ENCODE data around the gene TSC22D4. TPM values are rescaled to one million over a fixed set of nuclear protein-coding genes. Genes with fewer than 3 reads are reported as not detected.

The TSC22D4 gene
- total and polyA plus RNA-seq, 9 of the 15 experiments (the other 6 are each of a cell fraction or from before 2014, with no cell fraction given) = 0.37 to 107 (median 28.7) TPM

GRCh38 chr7:100435401-100436304, 43.4 kb downstream of the TSC22D4 start (continued):
- peak; percentile 50; the same call in 1 of the 2 replicates for TF ChIP-seq ZNF12 (CRISPR knock-in tag; IDR thresholded peaks at IDR 0.05)
- peak; percentile 72; the same call in 1 of the 2 replicates for TF ChIP-seq NKRF (IDR thresholded peaks at IDR 0.05; ENCODE audit: borderline replicate concordance)
- TF ChIP-seq HCFC1 (IDR thresholded peaks at IDR 0.05; ENCODE audit: low read depth, low read length) = no peak
- TF ChIP-seq MAX (CRISPR knock-in tag; IDR thresholded peaks at IDR 0.05) = peak; percentile 85
- no peak for TF ChIP-seq MBD2 (IDR thresholded peaks at IDR 0.05; ENCODE audit: borderline replicate concordance, low read depth)
- TF ChIP-seq RBM22 (IDR thresholded peaks at IDR 0.05; ENCODE audit: low read depth, low read length, poor library complexity, severe bottlenecking) = peak; percentile 51
- 0 out of 2 replicates have a peak, but pooled peaks have one; percentile 33 for TF ChIP-seq HDAC6 (IDR thresholded peaks at IDR 0.05; ENCODE audit: low read depth, low read length)
- no peak for TF ChIP-seq NR2C2 (CRISPR knock-in tag; IDR thresholded peaks at IDR 0.05)
- TF ChIP-seq NR2C2 (tag; IDR thresholded peaks at IDR 0.05) = peak; percentile 53
- TF ChIP-seq FUS (optimal IDR thresholded peaks at IDR 0.05; ENCODE audit: low read depth, low read length) = peak; percentile 85
- TF ChIP-seq POLR2G (IDR thresholded peaks at IDR 0.05; ENCODE audit: low read depth, low read length) = peak; percentile 74
- TF ChIP-seq ARID4B (CRISPR knock-in tag; IDR thresholded peaks at IDR 0.05) = peak; percentile 78; the same call in 1 of the 2 replicates
- TF ChIP-seq ZNF263 (CRISPR knock-in tag; IDR thresholded peaks at IDR 0.05; ENCODE audit: borderline replicate concordance) = peak; percentile 64
- 0 out of 2 replicates have a peak, but pooled peaks have one; percentile 20 for TF ChIP-seq ARID2 (IDR thresholded peaks at IDR 0.05)
- TF ChIP-seq ETV5 (CRISPR knock-in tag; IDR thresholded peaks at IDR 0.05; ENCODE audit: low read depth) = peak; percentile 41; the same call in 1 of the 2 replicates
- TF ChIP-seq SAFB (IDR thresholded peaks at IDR 0.05; ENCODE audit: borderline replicate concordance, low read depth, low read length) = peak; percentile 40; the same call in 1 of the 2 replicates
- TF ChIP-seq NCOA4 (IDR thresholded peaks at IDR 0.05; ENCODE audit: partially characterized antibody) = no peak
- TF ChIP-seq SNAPC5 (CRISPR knock-in tag; IDR thresholded peaks at IDR 0.05) = no peak
- no peak for TF ChIP-seq RCOR1 (IDR thresholded peaks at IDR 0.05; ENCODE audit: borderline replicate concordance in 1 of 2, low read depth in 2 of 2, low read length in 2 of 2)

Data from K562 (cell line).